K562 (cell line): ENCODE measurements around the gene C22orf39. TPM values are rescaled to one million over a fixed set of nuclear protein-coding genes. Genes with fewer than 3 reads are reported as not detected.

Experiments
- BRF2 ChIP-seq: IDR thresholded peaks from 3 replicates; pipeline ENCODE4 v1.6.1; 2011; ENCODE audit warnings: borderline replicate concordance, mild to moderate bottlenecking; ENCODE audit not compliant: insufficient read length, insufficient read depth
- CBFA2T3 ChIP-seq: fragments of 450-650 bp; IDR thresholded peaks from 2 replicates; pipeline ENCODE4 v1.6.1; 2017
- E2F8 ChIP-seq: fragments of 450-650 bp; IDR thresholded peaks from 2 replicates; pipeline ENCODE4 v1.7.1; 2018; ENCODE audit warnings: mild to moderate bottlenecking, low read depth; ENCODE audit not compliant: partially characterized antibody
- KDM2B ChIP-seq: fragments of 250-450 bp; sonication (Bioruptor Pico); IDR thresholded peaks from 2 replicates; pipeline ENCODE4 v1.8.0; 2021; ENCODE audit warnings: mild to moderate bottlenecking, moderate library complexity
- KDM5B ChIP-seq: fragments of 200-600 bp; sonication (generic); IDR thresholded peaks from 2 replicates; pipeline ENCODE4 v1.6.1; 2012; ENCODE audit warnings: low read depth, mild to moderate bottlenecking, moderate library complexity, low read length, control low read depth, inconsistent platforms; ENCODE audit not compliant: insufficient replicate concordance
- MAFF ChIP-seq: IDR thresholded peaks from 2 replicates; pipeline ENCODE4 v1.6.1; 2012; ENCODE audit warnings: low read length, improper control_type of control experiment
- NR1H2 ChIP-seq: sonication (generic); formaldehyde crosslinking; IDR thresholded peaks from 2 replicates; pipeline ENCODE4 v1.4.0; 2020; ENCODE audit warnings: mild to moderate bottlenecking, missing genetic modification reagents
- SETDB1 ChIP-seq: IDR thresholded peaks from one replicate; pipeline ENCODE4 v1.6.1; 2012; ENCODE audit warnings: low read length, control low read depth, inconsistent platforms
- TARDBP ChIP-seq: fragments of 450-650 bp; IDR thresholded peaks from 2 replicates; pipeline ENCODE4 v1.6.1; 2016
- TOE1 ChIP-seq, 2 experiments: fragments of 450-650 bp in 1 of 2; sonication (generic) in 1 of 2; formaldehyde crosslinking in 1 of 2; IDR thresholded peaks; 2 replicates each; pipeline versions ENCODE4 v1.7.1 to v1.8.0; 2016 to 2022; ENCODE audit warnings: borderline replicate concordance in 2 of 2, mild to moderate bottlenecking in 2 of 2, antibody characterized with exemption in 1 of 2, inconsistent platforms in 1 of 2, low read depth in 1 of 2, missing genetic modification reagents in 1 of 2, moderate library complexity in 1 of 2
- ZNF197 ChIP-seq: fragments of 200-800 bp; sonication (Bioruptor generic); IDR thresholded peaks from 2 replicates; pipeline ENCODE4 v1.6.1; 2016; ENCODE audit warnings: low read depth, missing genetic modification characterization, missing compliant biosample characterization
- ZNF584 ChIP-seq: fragments of 200-800 bp; sonication (Bioruptor generic); IDR thresholded peaks from 2 replicates; pipeline ENCODE4 v1.6.1; 2016; ENCODE audit warnings: low read depth, mild to moderate bottlenecking, missing genetic modification characterization, missing compliant biosample characterization
- ZNF668 ChIP-seq: fragments of 250-450 bp; sonication (Bioruptor Pico); IDR thresholded peaks from 2 replicates; pipeline ENCODE4 v1.8.0; 2022; ENCODE audit warnings: mild to moderate bottlenecking, inconsistent platforms
- polyA plus RNA-seq, 8 experiments: library from polyadenylated mRNA; depleted of rRNA in 4 of 8; stranded (reverse) in 5 of 8; unstranded in 3 of 8; fragments of >200 nt; fragmentation: Nextera tagmentation in 2 of 8; fragmentation: Illumina TruSeq in 1 of 8; extraction: Ambion mirVana in 2 of 8; extraction: Trizol in 1 of 8; gene quantifications; 2 replicates each; pipeline versions ENCODE4 v1.2.1 to v1.2.3, GENCODE V29; 2011 to 2014; ENCODE audit warnings: inconsistent platforms in 1 of 8, missing spikeins in 1 of 8
- total RNA-seq, 7 experiments: library from RNA; depleted of rRNA in 6 of 7; stranded (reverse); fragments of >200 nt in 6 of 7; fragmentation: Illumina TruSeq in 2 of 7; extraction: Trizol in 2 of 7; gene quantifications; 2 replicates each; pipeline versions ENCODE4 v1.2.1 to v1.2.3, GENCODE V29; 2011 to 2021; ENCODE audit warnings: low replicate concordance in 1 of 7
- TF ChIP-seq, protein P1 (sequence below): fragments of 450-650 bp; IDR thresholded peaks from 2 replicates; pipeline ENCODE4 v1.6.1; 2016
- TF ChIP-seq, protein P2 (sequence below): fragments of 450-650 bp; IDR thresholded peaks from 2 replicates; pipeline ENCODE4 v1.6.1; 2017; ENCODE audit warnings: antibody characterized with exemption, mild to moderate bottlenecking

Gene C22orf39
- total and polyA plus RNA-seq, 9 of the 15 experiments (the other 6 are each of a cell fraction or from before 2014, with no cell fraction given) = 20.4 to 139 (median 66.8) TPM

- TF ChIP-seq KDM5B (peak; percentile 39), E2F8 (peak; percentile 50), NR1H2 (CRISPR knock-in tag) (no peak), ZNF197 (CRISPR knock-in tag) (peak; percentile 96), ZNF668 (CRISPR knock-in tag) (peak; percentile 66; the same call in 1 of the 2 replicates), BRF2 (no peak), CBFA2T3 (no peak), TOE1 (IDR thresholded peaks at IDR 0.05; ENCODE audit: borderline replicate concordance) (no peak), TOE1 (CRISPR knock-in tag; IDR thresholded peaks at IDR 0.05; ENCODE audit: borderline replicate concordance, low read depth) (peak; percentile 29; the same call in 1 of the 2 replicates), SETDB1 (peak; percentile 98), KDM2B (CRISPR knock-in tag) (peak; percentile 84; the same call in 1 of the 2 replicates), TARDBP (peak; percentile 83; the same call in 1 of the 2 replicates), ZNF584 (CRISPR knock-in tag) (no peak; the same call in none of the 2 replicates), MAFF (peak; percentile 61; the same call in 1 of the 2 replicates)
- TF ChIP-seq, protein P1, sequence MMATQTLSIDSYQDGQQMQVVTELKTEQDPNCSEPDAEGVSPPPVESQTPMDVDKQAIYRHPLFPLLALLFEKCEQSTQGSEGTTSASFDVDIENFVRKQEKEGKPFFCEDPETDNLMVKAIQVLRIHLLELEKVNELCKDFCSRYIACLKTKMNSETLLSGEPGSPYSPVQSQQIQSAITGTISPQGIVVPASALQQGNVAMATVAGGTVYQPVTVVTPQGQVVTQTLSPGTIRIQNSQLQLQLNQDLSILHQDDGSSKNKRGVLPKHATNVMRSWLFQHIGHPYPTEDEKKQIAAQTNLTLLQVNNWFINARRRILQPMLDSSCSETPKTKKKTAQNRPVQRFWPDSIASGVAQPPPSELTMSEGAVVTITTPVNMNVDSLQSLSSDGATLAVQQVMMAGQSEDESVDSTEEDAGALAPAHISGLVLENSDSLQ = peak; percentile 89
- TF ChIP-seq, protein P2, sequence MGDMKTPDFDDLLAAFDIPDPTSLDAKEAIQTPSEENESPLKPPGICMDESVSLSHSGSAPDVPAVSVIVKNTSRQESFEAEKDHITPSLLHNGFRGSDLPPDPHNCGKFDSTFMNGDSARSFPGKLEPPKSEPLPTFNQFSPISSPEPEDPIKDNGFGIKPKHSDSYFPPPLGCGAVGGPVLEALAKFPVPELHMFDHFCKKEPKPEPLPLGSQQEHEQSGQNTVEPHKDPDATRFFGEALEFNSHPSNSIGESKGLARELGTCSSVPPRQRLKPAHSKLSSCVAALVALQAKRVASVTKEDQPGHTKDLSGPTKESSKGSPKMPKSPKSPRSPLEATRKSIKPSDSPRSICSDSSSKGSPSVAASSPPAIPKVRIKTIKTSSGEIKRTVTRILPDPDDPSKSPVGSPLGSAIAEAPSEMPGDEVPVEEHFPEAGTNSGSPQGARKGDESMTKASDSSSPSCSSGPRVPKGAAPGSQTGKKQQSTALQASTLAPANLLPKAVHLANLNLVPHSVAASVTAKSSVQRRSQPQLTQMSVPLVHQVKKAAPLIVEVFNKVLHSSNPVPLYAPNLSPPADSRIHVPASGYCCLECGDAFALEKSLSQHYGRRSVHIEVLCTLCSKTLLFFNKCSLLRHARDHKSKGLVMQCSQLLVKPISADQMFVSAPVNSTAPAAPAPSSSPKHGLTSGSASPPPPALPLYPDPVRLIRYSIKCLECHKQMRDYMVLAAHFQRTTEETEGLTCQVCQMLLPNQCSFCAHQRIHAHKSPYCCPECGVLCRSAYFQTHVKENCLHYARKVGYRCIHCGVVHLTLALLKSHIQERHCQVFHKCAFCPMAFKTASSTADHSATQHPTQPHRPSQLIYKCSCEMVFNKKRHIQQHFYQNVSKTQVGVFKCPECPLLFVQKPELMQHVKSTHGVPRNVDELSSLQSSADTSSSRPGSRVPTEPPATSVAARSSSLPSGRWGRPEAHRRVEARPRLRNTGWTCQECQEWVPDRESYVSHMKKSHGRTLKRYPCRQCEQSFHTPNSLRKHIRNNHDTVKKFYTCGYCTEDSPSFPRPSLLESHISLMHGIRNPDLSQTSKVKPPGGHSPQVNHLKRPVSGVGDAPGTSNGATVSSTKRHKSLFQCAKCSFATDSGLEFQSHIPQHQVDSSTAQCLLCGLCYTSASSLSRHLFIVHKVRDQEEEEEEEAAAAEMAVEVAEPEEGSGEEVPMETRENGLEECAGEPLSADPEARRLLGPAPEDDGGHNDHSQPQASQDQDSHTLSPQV = peak; percentile 98
Observed at GRCh38 chr22:19396934-19397733, 50.4 kb downstream of the C22orf39 start (continued).
